GM18508 (cell line): ENCODE data around the gene PHAX.
A peak's percentile ranks its signal among the peaks of the same experiment; 100 is the strongest.
"Not testable (repeated sequence)": the region's sequence is repeated elsewhere in the genome, so short reads cannot be mapped to it uniquely, and the experiment has no call there.

Source experiments
- ATAC-seq: cut with Tn5 transposase; IDR thresholded peaks from one replicate; pipeline ENCODE4 v1.9.1; 2021; ENCODE audit warnings: moderate number of reproducible peaks; ENCODE audit not compliant: insufficient read depth, unreplicated experiment

PHAX gene

GRCh38 chr5:126599971-126600630 lies 646 bp upstream of the PHAX start:
- ATAC-seq, result not testable (repeated sequence)

- ATAC-seq, result no peak
These were observed 2.8 kb downstream of the PHAX start for GRCh38 chr5:126603402-126603991.

- ATAC-seq, result no peak
These were observed 4.8 kb downstream of the PHAX start for GRCh38 chr5:126605525-126605924.

- no peak for ATAC-seq
These were observed 9.4 kb downstream of the PHAX start for GRCh38 chr5:126610160-126610559.

GRCh38 chr5:126610616-126611015 lies 9.9 kb downstream of the PHAX start:
- no peak for ATAC-seq

GRCh38 chr5:126613941-126614592 lies 13.3 kb downstream of the PHAX start:
- no peak for ATAC-seq

- peak; percentile 97 for ATAC-seq
These were observed 14.5 kb downstream of the PHAX start for GRCh38 chr5:126615286-126615685.

GRCh38 chr5:126617603-126618002 lies 16.9 kb downstream of the PHAX start:
- not testable (repeated sequence) for ATAC-seq

- no peak for ATAC-seq
These were observed 19.0 kb downstream of the PHAX start for GRCh38 chr5:126619781-126620180.

GRCh38 chr5:126624534-126624933 lies 23.8 kb downstream of the PHAX start:
- ATAC-seq, result no peak

GRCh38 chr5:126628102-126628501 lies 27.4 kb downstream of the PHAX start:
- ATAC-seq, result no peak

- ATAC-seq, result no peak
These were observed 31.2 kb downstream of the PHAX start for GRCh38 chr5:126631920-126632319.

GRCh38 chr5:126633552-126633951 lies 32.8 kb downstream of the PHAX start:
- ATAC-seq, result no peak

- no peak for ATAC-seq
These were observed 34.8 kb downstream of the PHAX start for GRCh38 chr5:126635585-126635984.

- ATAC-seq, result no peak
These were observed 36.2 kb downstream of the PHAX start for GRCh38 chr5:126636956-126637355.

- ATAC-seq, result no peak
These were observed 40.1 kb downstream of the PHAX start for GRCh38 chr5:126640866-126641265.

GRCh38 chr5:126641387-126641786 lies 40.6 kb downstream of the PHAX start:
- ATAC-seq, result no peak

GRCh38 chr5:126645132-126645531 lies 44.4 kb downstream of the PHAX start:
- no peak for ATAC-seq

GRCh38 chr5:126647071-126647470 lies 46.3 kb downstream of the PHAX start:
- ATAC-seq, result no peak

- no peak for ATAC-seq
These were observed 47.7 kb downstream of the PHAX start for GRCh38 chr5:126648471-126648870.

GRCh38 chr5:126649057-126649456 lies 48.3 kb downstream of the PHAX start:
- not testable (repeated sequence) for ATAC-seq

- ATAC-seq, result not testable (repeated sequence)
These were observed 49.0 kb downstream of the PHAX start for GRCh38 chr5:126649709-126650108.
